ENCODE data around the gene TBCD. TPM values are rescaled to one million over a fixed set of nuclear protein-coding genes. Genes with fewer than 3 reads are reported as not detected.

TBCD gene
- total and polyA plus RNA-seq, 9 of the 15 experiments (the other 6 are each of a cell fraction or from before 2014, with no cell fraction given), result 8.9 to 98.5 (median 28.0) TPM

DNA sequence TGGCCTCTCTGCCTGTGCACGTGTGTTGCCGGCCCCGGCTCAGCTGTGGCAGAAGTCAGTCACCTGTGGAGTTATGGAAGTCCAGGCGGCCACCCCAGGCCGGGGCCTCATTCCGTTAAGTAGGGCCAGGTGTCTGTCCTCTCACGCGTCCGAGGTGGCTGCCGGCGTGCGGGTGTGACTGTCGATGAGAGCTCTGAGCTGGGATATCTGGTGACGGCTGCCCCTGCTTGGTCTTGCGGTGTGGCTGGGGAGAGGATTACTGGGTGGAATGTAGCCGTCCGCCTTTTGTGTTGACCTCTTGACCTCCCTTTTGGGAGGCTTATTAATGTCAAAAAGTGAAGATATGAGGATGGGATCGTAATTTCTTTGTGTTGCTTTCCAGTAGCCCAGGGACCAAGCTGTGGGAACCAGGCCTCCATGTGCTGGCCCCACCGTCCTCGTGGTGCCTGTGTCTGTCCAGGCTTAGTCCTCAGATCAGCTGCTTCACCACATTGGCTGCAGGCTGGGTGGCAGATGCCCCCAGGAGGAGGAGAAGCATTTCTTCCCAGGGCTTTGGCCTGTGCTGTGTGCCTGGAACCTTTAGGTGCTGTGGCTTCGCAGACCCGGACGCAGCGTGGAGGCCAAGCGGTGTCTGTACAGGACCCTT, 111.0 kb downstream of the TBCD start (continued):
- TF ChIP-seq ZNF280A (IDR thresholded peaks at IDR 0.05; ENCODE audit: low read depth, partially characterized antibody), result no peak
- no peak for TF ChIP-seq RFX7 (CRISPR knock-in tag; IDR thresholded peaks at IDR 0.05)
- no peak for TF ChIP-seq HMG20B (CRISPR knock-in tag; IDR thresholded peaks at IDR 0.05)
- TF ChIP-seq, protein P1, sequence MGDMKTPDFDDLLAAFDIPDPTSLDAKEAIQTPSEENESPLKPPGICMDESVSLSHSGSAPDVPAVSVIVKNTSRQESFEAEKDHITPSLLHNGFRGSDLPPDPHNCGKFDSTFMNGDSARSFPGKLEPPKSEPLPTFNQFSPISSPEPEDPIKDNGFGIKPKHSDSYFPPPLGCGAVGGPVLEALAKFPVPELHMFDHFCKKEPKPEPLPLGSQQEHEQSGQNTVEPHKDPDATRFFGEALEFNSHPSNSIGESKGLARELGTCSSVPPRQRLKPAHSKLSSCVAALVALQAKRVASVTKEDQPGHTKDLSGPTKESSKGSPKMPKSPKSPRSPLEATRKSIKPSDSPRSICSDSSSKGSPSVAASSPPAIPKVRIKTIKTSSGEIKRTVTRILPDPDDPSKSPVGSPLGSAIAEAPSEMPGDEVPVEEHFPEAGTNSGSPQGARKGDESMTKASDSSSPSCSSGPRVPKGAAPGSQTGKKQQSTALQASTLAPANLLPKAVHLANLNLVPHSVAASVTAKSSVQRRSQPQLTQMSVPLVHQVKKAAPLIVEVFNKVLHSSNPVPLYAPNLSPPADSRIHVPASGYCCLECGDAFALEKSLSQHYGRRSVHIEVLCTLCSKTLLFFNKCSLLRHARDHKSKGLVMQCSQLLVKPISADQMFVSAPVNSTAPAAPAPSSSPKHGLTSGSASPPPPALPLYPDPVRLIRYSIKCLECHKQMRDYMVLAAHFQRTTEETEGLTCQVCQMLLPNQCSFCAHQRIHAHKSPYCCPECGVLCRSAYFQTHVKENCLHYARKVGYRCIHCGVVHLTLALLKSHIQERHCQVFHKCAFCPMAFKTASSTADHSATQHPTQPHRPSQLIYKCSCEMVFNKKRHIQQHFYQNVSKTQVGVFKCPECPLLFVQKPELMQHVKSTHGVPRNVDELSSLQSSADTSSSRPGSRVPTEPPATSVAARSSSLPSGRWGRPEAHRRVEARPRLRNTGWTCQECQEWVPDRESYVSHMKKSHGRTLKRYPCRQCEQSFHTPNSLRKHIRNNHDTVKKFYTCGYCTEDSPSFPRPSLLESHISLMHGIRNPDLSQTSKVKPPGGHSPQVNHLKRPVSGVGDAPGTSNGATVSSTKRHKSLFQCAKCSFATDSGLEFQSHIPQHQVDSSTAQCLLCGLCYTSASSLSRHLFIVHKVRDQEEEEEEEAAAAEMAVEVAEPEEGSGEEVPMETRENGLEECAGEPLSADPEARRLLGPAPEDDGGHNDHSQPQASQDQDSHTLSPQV (IDR thresholded peaks at IDR 0.05), result peak; percentile 39; the same call in 1 of the 2 replicates
- TF ChIP-seq, protein P2, sequence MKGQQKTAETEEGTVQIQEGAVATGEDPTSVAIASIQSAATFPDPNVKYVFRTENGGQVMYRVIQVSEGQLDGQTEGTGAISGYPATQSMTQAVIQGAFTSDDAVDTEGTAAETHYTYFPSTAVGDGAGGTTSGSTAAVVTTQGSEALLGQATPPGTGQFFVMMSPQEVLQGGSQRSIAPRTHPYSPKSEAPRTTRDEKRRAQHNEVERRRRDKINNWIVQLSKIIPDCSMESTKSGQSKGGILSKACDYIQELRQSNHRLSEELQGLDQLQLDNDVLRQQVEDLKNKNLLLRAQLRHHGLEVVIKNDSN (CRISPR knock-in tag; IDR thresholded peaks at IDR 0.05), result 0 out of 2 replicates have a peak, but pooled peaks have one; percentile 17
- peak; percentile 40; the same call in 1 of the 2 replicates for TF ChIP-seq MGA (IDR thresholded peaks at IDR 0.05)
